ENCODE measurements around the gene ANKDD1A.

Gene ANKDD1A

GRCh38 chr15:64981812-64982431 lies 70.2 kb downstream of the ANKDD1A start:
- DNase-seq, result no peak

- DNase-seq, result no peak
Measured at GRCh38 chr15:64982472-64982871, 70.8 kb downstream of the ANKDD1A start.

- no peak for DNase-seq
Measured at GRCh38 chr15:64985366-64986033, 73.8 kb downstream of the ANKDD1A start.

- no peak for DNase-seq
Measured at GRCh38 chr15:64987136-64987535, 75.4 kb downstream of the ANKDD1A start.

GRCh38 chr15:64989416-64990167 lies 77.9 kb downstream of the ANKDD1A start, which contains the start of gene SPG21:
TSS of gene SPG21 (minus strand) at chr15:64989914. CDS start at chr15:64983569, 6,345 bp downstream.
- peak; percentile 88 for DNase-seq

GRCh38 chr15:64990168-64990470 lies 78.4 kb downstream of the ANKDD1A start:
- no peak for DNase-seq

- no peak for DNase-seq
Measured at GRCh38 chr15:64991536-64992135, 79.9 kb downstream of the ANKDD1A start.

- DNase-seq, result no peak
Measured at GRCh38 chr15:64993290-64993689, 81.6 kb downstream of the ANKDD1A start.

GRCh38 chr15:64997066-64997465 lies 85.4 kb downstream of the ANKDD1A start:
- no peak for DNase-seq

GRCh38 chr15:64997745-64998375 lies 86.2 kb downstream of the ANKDD1A start:
- no peak for DNase-seq

- DNase-seq, result no peak
Measured at GRCh38 chr15:65004993-65005392, 93.3 kb downstream of the ANKDD1A start.

- no peak for DNase-seq
Measured at GRCh38 chr15:65006876-65007275, 95.2 kb downstream of the ANKDD1A start.
